ENCODE data around the gene IRX6. TPM values are rescaled to one million over a fixed set of nuclear protein-coding genes. Genes with fewer than 3 reads are reported as not detected.

IRX6 gene
- total and polyA plus RNA-seq, 2 of the 8 experiments (the other 6 are each of a cell fraction or from before 2014, with no cell fraction given) = 0.61 TPM; not detected in 1

DNA sequence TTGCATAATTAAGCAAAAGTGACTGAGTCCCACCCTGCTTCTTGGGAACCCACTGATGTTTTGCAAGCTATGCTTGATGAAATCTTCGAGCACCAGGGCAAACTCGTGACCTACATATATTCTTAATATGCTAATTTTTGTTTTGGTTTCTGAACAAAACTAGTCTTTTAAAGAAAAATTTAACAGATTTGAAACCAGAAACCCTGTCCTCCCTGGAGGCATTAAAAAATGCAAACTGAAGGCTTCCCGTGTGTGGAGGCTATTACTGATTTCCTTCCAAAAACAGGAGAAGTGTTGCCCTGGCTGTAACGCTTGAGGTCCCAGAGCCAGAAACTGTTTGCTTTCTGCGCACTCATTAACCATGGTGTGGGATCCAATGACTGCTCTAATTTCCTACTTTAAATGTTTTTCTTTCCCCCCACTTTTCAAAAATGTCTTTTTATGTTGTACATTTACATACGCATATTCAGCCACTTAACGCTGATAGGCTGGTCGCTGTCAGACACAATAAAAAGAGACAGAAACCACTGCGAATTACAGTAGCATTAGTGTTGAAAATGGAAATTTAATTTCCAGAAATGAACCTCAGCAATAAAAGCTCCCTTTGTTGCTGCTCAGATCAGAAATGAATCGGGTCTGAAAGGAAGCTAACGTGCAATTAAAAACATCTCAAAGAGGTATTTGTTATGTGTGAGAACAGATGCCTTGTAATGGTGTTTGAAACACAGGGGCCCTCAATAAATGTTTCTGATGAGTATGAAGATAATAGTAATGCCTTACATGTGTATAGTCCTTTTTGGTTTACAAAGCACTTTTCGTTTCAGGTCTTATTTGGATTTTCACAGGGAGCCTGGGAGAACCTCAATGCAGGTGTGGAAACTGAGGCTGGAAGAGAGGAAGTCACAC lies 39.9 kb upstream of the IRX6 start (continued):
- TF ChIP-seq, protein P1, sequence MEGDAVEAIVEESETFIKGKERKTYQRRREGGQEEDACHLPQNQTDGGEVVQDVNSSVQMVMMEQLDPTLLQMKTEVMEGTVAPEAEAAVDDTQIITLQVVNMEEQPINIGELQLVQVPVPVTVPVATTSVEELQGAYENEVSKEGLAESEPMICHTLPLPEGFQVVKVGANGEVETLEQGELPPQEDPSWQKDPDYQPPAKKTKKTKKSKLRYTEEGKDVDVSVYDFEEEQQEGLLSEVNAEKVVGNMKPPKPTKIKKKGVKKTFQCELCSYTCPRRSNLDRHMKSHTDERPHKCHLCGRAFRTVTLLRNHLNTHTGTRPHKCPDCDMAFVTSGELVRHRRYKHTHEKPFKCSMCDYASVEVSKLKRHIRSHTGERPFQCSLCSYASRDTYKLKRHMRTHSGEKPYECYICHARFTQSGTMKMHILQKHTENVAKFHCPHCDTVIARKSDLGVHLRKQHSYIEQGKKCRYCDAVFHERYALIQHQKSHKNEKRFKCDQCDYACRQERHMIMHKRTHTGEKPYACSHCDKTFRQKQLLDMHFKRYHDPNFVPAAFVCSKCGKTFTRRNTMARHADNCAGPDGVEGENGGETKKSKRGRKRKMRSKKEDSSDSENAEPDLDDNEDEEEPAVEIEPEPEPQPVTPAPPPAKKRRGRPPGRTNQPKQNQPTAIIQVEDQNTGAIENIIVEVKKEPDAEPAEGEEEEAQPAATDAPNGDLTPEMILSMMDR (IDR thresholded peaks at IDR 0.05; ENCODE audit: control extremely low read depth in 1 of 3, insufficient read depth in 1 of 3, low read depth in 1 of 3, low read length in 3 of 3) = no peak
- TF ChIP-seq, protein P2, sequence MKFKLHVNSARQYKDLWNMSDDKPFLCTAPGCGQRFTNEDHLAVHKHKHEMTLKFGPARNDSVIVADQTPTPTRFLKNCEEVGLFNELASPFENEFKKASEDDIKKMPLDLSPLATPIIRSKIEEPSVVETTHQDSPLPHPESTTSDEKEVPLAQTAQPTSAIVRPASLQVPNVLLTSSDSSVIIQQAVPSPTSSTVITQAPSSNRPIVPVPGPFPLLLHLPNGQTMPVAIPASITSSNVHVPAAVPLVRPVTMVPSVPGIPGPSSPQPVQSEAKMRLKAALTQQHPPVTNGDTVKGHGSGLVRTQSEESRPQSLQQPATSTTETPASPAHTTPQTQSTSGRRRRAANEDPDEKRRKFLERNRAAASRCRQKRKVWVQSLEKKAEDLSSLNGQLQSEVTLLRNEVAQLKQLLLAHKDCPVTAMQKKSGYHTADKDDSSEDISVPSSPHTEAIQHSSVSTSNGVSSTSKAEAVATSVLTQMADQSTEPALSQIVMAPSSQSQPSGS (IDR thresholded peaks at IDR 0.05; ENCODE audit: low read length) = no peak
- TF ChIP-seq SUZ12 (IDR thresholded peaks at IDR 0.05; ENCODE audit: low read length) (no peak), CBX8 (IDR thresholded peaks at IDR 0.05; ENCODE audit: borderline replicate concordance, low read depth, low read length) (no peak), KDM4A (IDR thresholded peaks at IDR 0.05; ENCODE audit: low read depth, low read length, severe bottlenecking) (no peak)
